K562 (cell line): ENCODE results near the gene ACSF2. TPM values are rescaled to one million over a fixed set of nuclear protein-coding genes. Genes with fewer than 3 reads are reported as not detected.

Experiments used
- ATAC-seq: fragments of 200-7000 bp; cut with Tn5 transposase; 3 replicates; pipeline ENCODE4 v1.9.1; 2020; ENCODE audit warnings: moderate library complexity
- BruUV-seq: library from RNA; stranded (reverse); fragments of 400-500 nt; replicated peaks from 2 replicates; lab custom pipeline; 2021; lab: Mats Ljungman, UMichigan
- CTCF ChIA-PET: fragments of 300-600 bp; formaldehyde crosslinking; extraction: SDS; loops from one replicate; lab custom pipeline; 2021; ENCODE audit warnings: low intra/inter-chr PET ratio; lab: Yijun Ruan, JAX
- POLR2A ChIA-PET: fragments of 300-600, 350-650 bp; sonication (Branson Sonifier 250); formaldehyde crosslinking; extraction: SDS; loops from one replicate; lab custom pipeline; 2021; ENCODE audit warnings: antibody characterized with exemption, inconsistent platforms; lab: Yijun Ruan, JAX
- DNase-seq, 4 experiments: peaks; one replicate each; pipeline versions ENCODE4 v3.0.0 to v3.0.0-alpha.2; 2011 to 2018; ENCODE audit warnings: low spot score in 3 of 4, mixed read lengths in 3 of 4; ENCODE audit errors: extremely low read depth in 1 of 4
- FAIRE-seq: peaks from 2 replicates; lab custom pipeline; 2011; peaks lifted over from hg19 to GRCh38; lab: Jason Lieb, UNC
- H2AFZ ChIP-seq: 2 replicates; pipeline ENCODE4 v1.6.0; 2011; ENCODE audit warnings: low read depth, low read length, control low read depth, inconsistent platforms
- H3K27ac ChIP-seq: fragments of 200-600 bp; 3 replicates; pipeline ENCODE4 v1.8.0; 2011; ENCODE audit warnings: low read depth, mild to moderate bottlenecking, control low read depth, inconsistent platforms, low read length, moderate library complexity, mixed read lengths; ENCODE audit errors: extremely low read depth
- H3K27me3 ChIP-seq, 2 experiments: fragments of 300-600 bp in 1 of 2; 2 replicates in 1 of 2; 3 replicates in 1 of 2; pipeline versions ENCODE4 v1.6.0 to v1.8.0; 2011; ENCODE audit warnings: inconsistent platforms in 2 of 2, low read length in 2 of 2, mild to moderate bottlenecking in 1 of 2, mixed read lengths in 1 of 2, moderate library complexity in 1 of 2; ENCODE audit not compliant: control insufficient read depth in 2 of 2, insufficient read depth in 2 of 2
- H3K36me3 ChIP-seq: fragments of 300-600 bp; 3 replicates; pipeline ENCODE4 v1.8.0; 2011; ENCODE audit warnings: mild to moderate bottlenecking, low read length, inconsistent platforms; ENCODE audit not compliant: control insufficient read depth, insufficient read depth
- H3K4me1 ChIP-seq, 2 experiments: fragments of 200-600 bp in 1 of 2; replicated peaks in 1 of 2; 2 replicates in 1 of 2; 3 replicates in 1 of 2; pipeline versions ENCODE4 v1.5.1 to v1.8.0; 2011; ENCODE audit warnings: inconsistent platforms in 2 of 2, low read length in 2 of 2, mild to moderate bottlenecking in 1 of 2, mixed read lengths in 1 of 2, moderate library complexity in 1 of 2; ENCODE audit not compliant: control insufficient read depth in 2 of 2, insufficient read depth in 2 of 2
- H3K4me2 ChIP-seq: 2 replicates; pipeline ENCODE4 v1.6.1; 2011; ENCODE audit warnings: low read length, control low read depth, inconsistent platforms, mixed read lengths; ENCODE audit not compliant: insufficient read depth
- H3K4me3 ChIP-seq: fragments of 200-600 bp; sonication (generic), shearing (Covaris generic); 2 replicates; pipeline ENCODE4 v1.5.1; 2016; ENCODE audit warnings: control low read depth, inconsistent platforms
- H3K79me2 ChIP-seq: fragments of 200-600 bp; 3 replicates; pipeline ENCODE4 v1.8.0; 2011; ENCODE audit warnings: low read length, inconsistent platforms; ENCODE audit not compliant: control insufficient read depth, insufficient read depth
- H3K9ac ChIP-seq, 2 experiments: 2 replicates each; pipeline versions ENCODE4 v1.6.0 to v1.6.1; 2011; ENCODE audit warnings: low read depth in 2 of 2, low read length in 2 of 2, control low read depth in 1 of 2, inconsistent platforms in 1 of 2, mild to moderate bottlenecking in 1 of 2, mixed read lengths in 1 of 2; ENCODE audit not compliant: insufficient read depth in 1 of 2
- H3K9me1 ChIP-seq: one replicate; pipeline ENCODE4 v1.6.0; 2011; ENCODE audit warnings: inconsistent platforms, mild to moderate bottlenecking, low read length, moderate library complexity; ENCODE audit not compliant: control insufficient read depth, insufficient read depth
- H3K9me3 ChIP-seq: replicated peaks from 2 replicates; pipeline ENCODE4 v1.5.1; 2011; ENCODE audit warnings: low read depth, low read length, inconsistent platforms; ENCODE audit not compliant: control insufficient read depth, insufficient read depth
- H4K20me1 ChIP-seq: replicated peaks from 2 replicates; pipeline ENCODE4 v1.6.1; 2011; ENCODE audit warnings: low read length, inconsistent platforms, mixed read lengths; ENCODE audit not compliant: control insufficient read depth, insufficient read depth
- ATF4 ChIP-seq: fragments of 450-650 bp; formaldehyde crosslinking; IDR thresholded peaks from 2 replicates; pipeline ENCODE4 v1.4.0; 2022; ENCODE audit warnings: mild to moderate bottlenecking, moderate library complexity
- CBX1 ChIP-seq: sonication (generic); IDR thresholded peaks from 2 replicates; pipeline ENCODE4 v1.6.1; 2016; ENCODE audit warnings: antibody characterized with exemption, low read depth, mild to moderate bottlenecking
- ELF1 ChIP-seq: fragments of 200-800 bp; sonication (Bioruptor generic); IDR thresholded peaks from 2 replicates; pipeline ENCODE4 v1.6.1; 2016; ENCODE audit warnings: missing genetic modification characterization, missing compliant biosample characterization
- PCBP1 ChIP-seq: fragments of 200-400 bp; formaldehyde crosslinking; IDR thresholded peaks from 2 replicates; pipeline ENCODE4 v1.6.1; 2018; ENCODE audit warnings: mild to moderate bottlenecking, low read depth, low read length; ENCODE audit not compliant: poor library complexity, severe bottlenecking
- POLR2B ChIP-seq: fragments of 450-650 bp; IDR thresholded peaks from 2 replicates; pipeline ENCODE4 v1.6.1; 2018; ENCODE audit warnings: low read depth; ENCODE audit not compliant: partially characterized antibody
- PTBP1 ChIP-seq: fragments of 200-400 bp; formaldehyde crosslinking; IDR thresholded peaks from 2 replicates; pipeline ENCODE4 v1.6.1; 2017; ENCODE audit warnings: low read depth, low read length
- SIRT6 ChIP-seq: IDR thresholded peaks from one replicate; pipeline ENCODE4 v1.6.1; 2012; ENCODE audit warnings: low read depth, mild to moderate bottlenecking, control low read depth, inconsistent platforms, low read length, moderate library complexity
- ZNF445 ChIP-seq: fragments of 250-450 bp; sonication (Bioruptor Pico); IDR thresholded peaks from 2 replicates; pipeline ENCODE4 v1.4.0; 2020; ENCODE audit warnings: low read depth, mild to moderate bottlenecking, moderate library complexity
- ZNF707 ChIP-seq: fragments of 250-450 bp; sonication (Bioruptor Pico); conservative IDR thresholded peaks from 2 replicates; pipeline ENCODE4 v1.8.0; 2022; ENCODE audit warnings: inconsistent platforms, mild to moderate bottlenecking, moderate library complexity
- WGBS: fragments of 100-300 bp; shearing (Covaris generic); methylation state at CpG from one replicate; pipeline ENCODE4 v1.1.6; 2016; ENCODE audit warnings: low coverage, mixed read lengths; ENCODE audit not compliant: insufficient coverage; ENCODE audit errors: missing lambda C conversion rate; 5-methylcytosine and 5-hydroxymethylcytosine counted together
- in situ Hi-C: fragments of 300-500 bp; cut with MboI; formaldehyde crosslinking; loops from 4 replicates; pipeline ENCODE4 v1.15.0; 2018; ENCODE audit warnings: inconsistent platforms, mixed read lengths
- intact Hi-C: fragments of 100-400 bp; cut with micrococcal nuclease; formaldehyde crosslinking; loops from 2 replicates; pipeline ENCODE4 v1.14.2; 2022
- polyA plus RNA-seq, 8 experiments: library from polyadenylated mRNA; depleted of rRNA in 4 of 8; stranded (reverse) in 5 of 8; unstranded in 3 of 8; fragments of >200 nt; fragmentation: Nextera tagmentation in 2 of 8; fragmentation: Illumina TruSeq in 1 of 8; extraction: Ambion mirVana in 2 of 8; extraction: Trizol in 1 of 8; gene quantifications; 2 replicates each; pipeline versions ENCODE4 v1.2.1 to v1.2.3, GENCODE V29; 2011 to 2014; ENCODE audit warnings: inconsistent platforms in 1 of 8, missing spikeins in 1 of 8
- total RNA-seq, 7 experiments: library from RNA; depleted of rRNA in 6 of 7; stranded (reverse); fragments of >200 nt in 6 of 7; fragmentation: Illumina TruSeq in 2 of 7; extraction: Trizol in 2 of 7; gene quantifications; 2 replicates each; pipeline versions ENCODE4 v1.2.1 to v1.2.3, GENCODE V29; 2011 to 2021; ENCODE audit warnings: low replicate concordance in 1 of 7
- TF ChIP-seq, protein P1 (sequence below): fragments of 200-600 bp; sonication (generic); IDR thresholded peaks from one replicate; pipeline ENCODE4 v1.6.1; 2012; ENCODE audit warnings: mild to moderate bottlenecking, low read depth, low read length, inconsistent platforms

ACSF2 gene
- total and polyA plus RNA-seq, 9 of the 15 experiments (the other 6 are each of a cell fraction or from before 2014, with no cell fraction given) = 0.89 to 6.1 (median 3.5) TPM

DNA sequence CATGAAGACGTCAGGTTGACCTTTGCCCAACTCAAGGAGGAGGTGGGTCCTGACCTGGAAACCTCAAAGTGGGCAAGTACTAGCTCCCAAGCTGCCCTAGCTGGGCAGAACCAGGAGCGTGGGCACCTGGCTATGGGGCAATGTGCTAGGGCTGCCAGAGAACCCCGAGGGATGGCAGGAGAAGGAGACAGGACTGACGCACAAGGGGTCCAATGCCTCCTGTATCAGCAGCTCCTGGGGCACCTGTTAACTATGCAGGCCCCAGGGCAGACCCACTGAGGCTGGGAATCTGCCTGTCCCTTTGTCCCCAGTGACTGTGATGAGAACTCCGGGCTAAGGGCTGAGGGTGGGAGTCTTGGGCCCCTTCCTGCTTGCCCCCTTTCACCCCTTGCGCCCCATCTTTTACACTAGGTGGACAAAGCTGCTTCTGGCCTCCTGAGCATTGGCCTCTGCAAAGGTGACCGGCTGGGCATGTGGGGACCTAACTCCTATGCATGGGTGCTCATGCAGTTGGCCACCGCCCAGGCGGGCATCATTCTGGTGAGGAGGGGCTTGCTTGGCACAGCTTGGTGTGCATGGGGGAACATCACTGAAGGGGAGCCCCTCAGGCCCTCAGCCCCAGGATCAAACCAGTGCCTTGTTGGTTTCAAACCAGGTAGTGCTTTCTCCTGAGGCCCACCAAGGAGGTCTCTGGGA, 35.0 kb downstream of the ACSF2 start:
- in situ Hi-C loops (no loop called here), intact Hi-C loops (no loop called here)
- no peak overlapping the region for H2AFZ ChIP-seq
- ChIA-PET POLR2A (interaction anchor here (0.7 to 1.3 kb wide), 2 partner anchors 27 to 99 kb away, joined by 3 to 5 read pairs; no protein-coding TSS in a partner anchor), CTCF (no interaction called here)
- H4K20me1 ChIP-seq = peaks cover 11% of the 10 kb centered on the region; the same call in 1 of the 2 replicates
- peaks cover 2 to 61% of the 10 kb centered on the region in 2 experiments; a peak in 4 of 5 replicates for H3K27me3 ChIP-seq
- DNase-seq = no peak
- H3K9ac ChIP-seq = no peak overlapping the region
- no peaks in the 10 kb centered on the region for H3K9me1 ChIP-seq
- no TSS peak for BruUV-seq
- no peak for ATAC-seq
- H3K4me1 ChIP-seq = peaks cover 0 to 6% of the 10 kb centered on the region in 2 experiments; a peak in 2 of 5 replicates
- H3K36me3 ChIP-seq = no peaks in the 10 kb centered on the region
- H3K9me3 ChIP-seq = no peaks in the 10 kb centered on the region
- no peak overlapping the region for H3K4me3 ChIP-seq
- H3K27ac ChIP-seq = no peak overlapping the region
- H3K79me2 ChIP-seq = no peaks in the 10 kb centered on the region
- FAIRE-seq = no peak
- no peak overlapping the region for H3K4me2 ChIP-seq
- 31% methylated on average over 8 of the region's 9 CpGs for WGBS
- TF ChIP-seq ATF4 (CRISPR knock-in tag) = no peak
- TF ChIP-seq ELF1 (tag) = no peak
- TF ChIP-seq PCBP1 = no peak
- TF ChIP-seq, protein P1, sequence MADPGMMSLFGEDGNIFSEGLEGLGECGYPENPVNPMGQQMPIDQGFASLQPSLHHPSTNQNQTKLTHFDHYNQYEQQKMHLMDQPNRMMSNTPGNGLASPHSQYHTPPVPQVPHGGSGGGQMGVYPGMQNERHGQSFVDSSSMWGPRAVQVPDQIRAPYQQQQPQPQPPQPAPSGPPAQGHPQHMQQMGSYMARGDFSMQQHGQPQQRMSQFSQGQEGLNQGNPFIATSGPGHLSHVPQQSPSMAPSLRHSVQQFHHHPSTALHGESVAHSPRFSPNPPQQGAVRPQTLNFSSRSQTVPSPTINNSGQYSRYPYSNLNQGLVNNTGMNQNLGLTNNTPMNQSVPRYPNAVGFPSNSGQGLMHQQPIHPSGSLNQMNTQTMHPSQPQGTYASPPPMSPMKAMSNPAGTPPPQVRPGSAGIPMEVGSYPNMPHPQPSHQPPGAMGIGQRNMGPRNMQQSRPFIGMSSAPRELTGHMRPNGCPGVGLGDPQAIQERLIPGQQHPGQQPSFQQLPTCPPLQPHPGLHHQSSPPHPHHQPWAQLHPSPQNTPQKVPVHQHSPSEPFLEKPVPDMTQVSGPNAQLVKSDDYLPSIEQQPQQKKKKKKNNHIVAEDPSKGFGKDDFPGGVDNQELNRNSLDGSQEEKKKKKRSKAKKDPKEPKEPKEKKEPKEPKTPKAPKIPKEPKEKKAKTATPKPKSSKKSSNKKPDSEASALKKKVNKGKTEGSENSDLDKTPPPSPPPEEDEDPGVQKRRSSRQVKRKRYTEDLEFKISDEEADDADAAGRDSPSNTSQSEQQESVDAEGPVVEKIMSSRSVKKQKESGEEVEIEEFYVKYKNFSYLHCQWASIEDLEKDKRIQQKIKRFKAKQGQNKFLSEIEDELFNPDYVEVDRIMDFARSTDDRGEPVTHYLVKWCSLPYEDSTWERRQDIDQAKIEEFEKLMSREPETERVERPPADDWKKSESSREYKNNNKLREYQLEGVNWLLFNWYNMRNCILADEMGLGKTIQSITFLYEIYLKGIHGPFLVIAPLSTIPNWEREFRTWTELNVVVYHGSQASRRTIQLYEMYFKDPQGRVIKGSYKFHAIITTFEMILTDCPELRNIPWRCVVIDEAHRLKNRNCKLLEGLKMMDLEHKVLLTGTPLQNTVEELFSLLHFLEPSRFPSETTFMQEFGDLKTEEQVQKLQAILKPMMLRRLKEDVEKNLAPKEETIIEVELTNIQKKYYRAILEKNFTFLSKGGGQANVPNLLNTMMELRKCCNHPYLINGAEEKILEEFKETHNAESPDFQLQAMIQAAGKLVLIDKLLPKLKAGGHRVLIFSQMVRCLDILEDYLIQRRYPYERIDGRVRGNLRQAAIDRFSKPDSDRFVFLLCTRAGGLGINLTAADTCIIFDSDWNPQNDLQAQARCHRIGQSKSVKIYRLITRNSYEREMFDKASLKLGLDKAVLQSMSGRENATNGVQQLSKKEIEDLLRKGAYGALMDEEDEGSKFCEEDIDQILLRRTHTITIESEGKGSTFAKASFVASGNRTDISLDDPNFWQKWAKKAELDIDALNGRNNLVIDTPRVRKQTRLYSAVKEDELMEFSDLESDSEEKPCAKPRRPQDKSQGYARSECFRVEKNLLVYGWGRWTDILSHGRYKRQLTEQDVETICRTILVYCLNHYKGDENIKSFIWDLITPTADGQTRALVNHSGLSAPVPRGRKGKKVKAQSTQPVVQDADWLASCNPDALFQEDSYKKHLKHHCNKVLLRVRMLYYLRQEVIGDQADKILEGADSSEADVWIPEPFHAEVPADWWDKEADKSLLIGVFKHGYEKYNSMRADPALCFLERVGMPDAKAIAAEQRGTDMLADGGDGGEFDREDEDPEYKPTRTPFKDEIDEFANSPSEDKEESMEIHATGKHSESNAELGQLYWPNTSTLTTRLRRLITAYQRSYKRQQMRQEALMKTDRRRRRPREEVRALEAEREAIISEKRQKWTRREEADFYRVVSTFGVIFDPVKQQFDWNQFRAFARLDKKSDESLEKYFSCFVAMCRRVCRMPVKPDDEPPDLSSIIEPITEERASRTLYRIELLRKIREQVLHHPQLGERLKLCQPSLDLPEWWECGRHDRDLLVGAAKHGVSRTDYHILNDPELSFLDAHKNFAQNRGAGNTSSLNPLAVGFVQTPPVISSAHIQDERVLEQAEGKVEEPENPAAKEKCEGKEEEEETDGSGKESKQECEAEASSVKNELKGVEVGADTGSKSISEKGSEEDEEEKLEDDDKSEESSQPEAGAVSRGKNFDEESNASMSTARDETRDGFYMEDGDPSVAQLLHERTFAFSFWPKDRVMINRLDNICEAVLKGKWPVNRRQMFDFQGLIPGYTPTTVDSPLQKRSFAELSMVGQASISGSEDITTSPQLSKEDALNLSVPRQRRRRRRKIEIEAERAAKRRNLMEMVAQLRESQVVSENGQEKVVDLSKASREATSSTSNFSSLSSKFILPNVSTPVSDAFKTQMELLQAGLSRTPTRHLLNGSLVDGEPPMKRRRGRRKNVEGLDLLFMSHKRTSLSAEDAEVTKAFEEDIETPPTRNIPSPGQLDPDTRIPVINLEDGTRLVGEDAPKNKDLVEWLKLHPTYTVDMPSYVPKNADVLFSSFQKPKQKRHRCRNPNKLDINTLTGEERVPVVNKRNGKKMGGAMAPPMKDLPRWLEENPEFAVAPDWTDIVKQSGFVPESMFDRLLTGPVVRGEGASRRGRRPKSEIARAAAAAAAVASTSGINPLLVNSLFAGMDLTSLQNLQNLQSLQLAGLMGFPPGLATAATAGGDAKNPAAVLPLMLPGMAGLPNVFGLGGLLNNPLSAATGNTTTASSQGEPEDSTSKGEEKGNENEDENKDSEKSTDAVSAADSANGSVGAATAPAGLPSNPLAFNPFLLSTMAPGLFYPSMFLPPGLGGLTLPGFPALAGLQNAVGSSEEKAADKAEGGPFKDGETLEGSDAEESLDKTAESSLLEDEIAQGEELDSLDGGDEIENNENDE = no peak
- no peak for TF ChIP-seq SIRT6
- no peak for TF ChIP-seq POLR2B
- no peak for TF ChIP-seq CBX1
- TF ChIP-seq ZNF445 (CRISPR knock-in tag) = no peak
- TF ChIP-seq ZNF707 (CRISPR knock-in tag) = no peak
- no peak for TF ChIP-seq PTBP1
